LoVo (cell line): Measurements from ENCODE around the gene PLA2G4A.

Experiments used
- DNase-seq: peaks from one replicate; pipeline ENCODE4 v3.0.0-alpha.2; 2016; ENCODE audit warnings: low spot score

PLA2G4A gene

DNA sequence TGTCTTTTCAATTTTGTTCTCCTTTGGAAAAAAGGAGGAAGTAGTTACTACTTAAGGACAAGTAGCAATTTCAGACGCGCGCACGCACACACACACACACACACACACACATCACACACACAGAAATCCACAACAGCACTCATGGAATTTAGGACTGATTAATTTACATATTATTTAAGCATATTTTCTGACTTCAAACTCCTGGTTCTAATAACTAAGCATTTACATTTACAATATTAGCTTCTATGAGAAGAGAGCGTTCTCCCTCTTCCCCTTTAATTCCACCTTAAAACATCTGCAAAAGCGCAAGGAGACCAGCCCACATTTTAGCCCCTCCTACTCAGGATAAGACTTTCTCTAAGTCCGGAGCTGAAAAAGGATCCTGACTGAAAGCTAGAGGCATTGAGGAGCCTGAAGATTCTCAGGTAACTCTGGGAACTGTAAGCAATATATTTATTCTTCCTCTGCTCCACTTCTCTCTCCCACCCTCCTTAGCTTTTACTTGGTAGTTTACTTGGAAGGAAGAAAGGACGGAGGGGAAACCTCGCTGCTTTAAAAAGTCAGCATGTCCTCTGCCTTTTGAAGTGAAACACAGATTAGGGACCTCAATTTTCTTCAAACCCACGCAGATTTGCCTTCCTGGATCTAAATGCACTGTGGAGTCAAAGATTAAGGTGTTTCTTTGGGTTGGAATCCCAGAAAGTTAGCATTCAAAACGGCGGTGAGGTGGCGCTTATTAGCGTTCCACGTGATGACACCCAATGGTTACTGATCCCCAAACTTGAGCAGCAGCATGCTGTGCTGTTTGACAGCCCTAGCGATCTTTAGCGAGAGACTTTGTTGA is at the start of gene PLA2G4A:
PLA2G4A (plus strand) TSS at position 339 of the 844 bp plus-strand sequence. CDS start 25,406 bp downstream, outside the sequence.
- DNase-seq: peak; percentile 61

DNA sequence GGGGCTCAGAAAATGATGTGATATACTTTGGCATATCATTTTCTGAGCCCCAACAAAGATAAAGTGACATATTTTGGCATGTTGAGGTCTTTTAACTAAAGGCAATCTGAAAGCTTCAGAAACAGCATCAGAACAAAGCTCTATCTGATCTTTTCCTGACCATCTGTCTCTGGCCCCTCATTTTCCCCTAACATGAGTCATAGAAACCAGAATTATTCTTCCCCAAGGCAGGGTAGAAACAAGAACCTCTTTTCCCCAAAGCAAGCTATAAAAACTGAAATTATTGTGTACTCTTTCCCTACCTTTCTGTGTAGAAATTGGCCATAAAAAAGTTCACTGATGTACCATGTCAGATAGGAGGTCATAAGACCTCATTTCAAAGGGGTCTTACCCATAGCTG is 48.7 kb upstream of the PLA2G4A start:
- DNase-seq: no peak

DNA sequence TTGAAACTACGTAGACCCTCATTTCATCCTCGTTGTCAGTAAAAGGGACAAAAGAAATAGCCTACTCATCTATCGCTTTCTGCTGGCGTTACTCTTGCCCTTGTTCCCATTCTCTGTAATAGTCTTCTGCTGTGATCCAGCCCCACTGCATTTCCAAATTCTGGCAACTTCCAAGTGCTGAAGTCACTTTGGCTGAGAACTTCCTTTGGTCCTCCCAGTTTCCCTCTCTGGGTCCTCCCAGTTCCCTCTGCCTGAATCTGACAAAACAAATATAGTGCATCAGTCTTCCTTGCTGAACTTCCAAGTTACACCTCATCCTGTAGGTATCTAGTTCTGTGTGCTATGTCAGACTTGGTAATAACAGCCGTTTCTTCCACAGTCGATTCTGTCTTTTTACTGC is 47.0 kb upstream of the PLA2G4A start:
- no peak for DNase-seq

DNA sequence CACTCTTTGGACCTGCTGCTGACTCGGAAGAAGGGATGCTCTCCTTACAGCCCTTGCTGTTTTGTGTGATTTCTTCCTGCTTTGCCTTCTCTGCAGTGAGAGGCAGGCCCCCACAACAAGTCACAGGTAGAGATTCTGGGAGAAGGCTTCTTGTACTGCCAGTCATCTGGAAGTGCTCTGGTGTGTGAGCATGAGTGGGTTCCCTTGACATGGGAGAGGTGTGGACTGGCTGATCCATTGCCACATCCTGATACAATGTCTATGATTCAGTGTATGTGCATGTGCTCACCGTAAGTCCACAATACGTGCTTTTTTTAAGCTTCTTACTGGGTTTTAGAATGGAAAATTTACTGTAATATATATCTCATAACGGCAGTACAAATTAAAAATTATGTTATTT is 46.0 kb upstream of the PLA2G4A start:
- DNase-seq: no peak

DNA sequence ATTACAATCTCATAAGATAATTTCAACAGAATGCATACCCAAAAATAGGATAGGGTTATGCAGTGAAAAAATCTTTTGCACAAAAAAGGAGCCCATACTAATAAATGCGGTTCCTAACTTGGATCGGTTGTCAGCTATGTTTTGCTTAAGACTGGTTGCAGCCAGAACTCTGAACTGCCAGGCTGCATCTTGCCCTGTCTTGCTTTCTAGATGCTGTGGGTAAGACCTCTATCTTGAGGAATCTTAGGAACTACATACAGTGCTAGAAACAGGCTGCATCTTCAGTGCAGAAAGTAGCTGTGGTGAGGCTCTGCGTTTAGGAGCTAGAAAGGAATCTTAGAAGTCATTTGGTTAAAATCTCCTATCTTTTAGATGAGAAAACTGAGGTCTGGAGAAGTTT is 45.6 kb upstream of the PLA2G4A start:
- no peak for DNase-seq

DNA sequence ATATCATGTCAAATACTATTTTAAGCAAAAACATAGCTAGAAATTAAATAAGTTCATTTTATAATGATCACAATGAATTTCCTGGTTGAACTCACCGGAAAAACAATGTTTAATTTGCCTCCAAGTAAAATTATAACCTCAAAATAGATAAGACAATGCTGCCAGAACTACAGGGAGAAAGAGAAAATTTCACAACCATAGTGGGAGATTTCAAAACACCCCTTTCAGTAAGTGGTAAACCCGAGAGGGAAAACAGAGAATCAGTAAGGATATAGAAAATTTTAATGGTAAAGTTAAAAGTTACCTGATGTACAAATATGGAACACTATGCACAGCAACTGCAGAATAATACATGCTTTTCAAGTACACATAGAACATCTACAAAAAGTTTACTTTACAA is 43.2 kb upstream of the PLA2G4A start:
- DNase-seq: no peak

DNA sequence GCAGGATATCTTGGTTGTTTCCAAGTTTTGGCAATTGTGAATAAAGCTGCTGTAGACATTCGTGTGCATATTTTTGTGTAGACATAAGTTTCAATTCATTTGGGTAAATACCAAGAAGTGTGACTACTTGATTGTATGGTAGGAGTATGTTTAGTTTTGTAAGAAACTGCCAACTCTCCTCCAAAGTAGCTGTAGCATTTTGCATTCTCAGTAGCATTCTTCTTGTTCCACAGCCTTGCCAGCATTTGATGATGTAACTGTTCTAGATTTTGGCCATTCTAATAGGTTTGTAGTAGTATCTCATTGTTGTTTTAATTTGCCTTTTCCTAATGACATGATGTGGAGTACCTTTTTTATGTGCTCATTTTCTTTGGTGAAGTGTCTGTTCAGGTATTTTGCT is 38.6 kb upstream of the PLA2G4A start:
- no peak for DNase-seq

DNA sequence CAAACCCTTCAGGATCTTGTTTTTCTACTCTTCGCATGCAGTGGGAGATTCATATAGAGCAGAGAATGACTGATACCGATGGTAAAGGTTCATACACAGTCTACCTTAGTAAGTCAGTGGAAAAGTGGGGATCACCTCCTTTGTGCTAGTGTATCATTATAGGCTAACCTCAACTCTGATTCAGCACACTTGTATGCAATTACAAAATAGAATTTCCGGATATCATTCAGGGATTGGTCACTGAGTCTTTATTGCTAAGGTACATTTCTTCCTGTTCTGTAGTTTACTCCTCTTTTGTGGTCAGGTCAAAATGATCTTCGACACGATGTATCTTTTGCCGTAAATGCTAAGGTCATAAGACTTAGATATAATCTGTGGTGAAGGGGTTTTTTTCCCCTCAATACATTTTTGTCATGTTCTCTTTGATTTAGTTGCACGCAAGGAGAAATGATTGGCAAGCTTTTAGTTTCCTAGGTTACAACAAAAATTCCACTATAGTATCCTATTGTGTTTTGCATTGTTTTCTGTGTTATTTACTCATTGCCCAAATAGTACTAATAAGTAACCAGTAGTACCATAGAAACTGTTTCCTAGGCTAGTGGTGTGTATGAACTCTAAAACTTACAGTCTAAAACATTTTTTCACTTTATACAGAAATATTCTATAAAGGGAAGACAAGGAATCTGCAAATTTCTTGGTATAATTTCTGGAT is 35.7 kb upstream of the PLA2G4A start:
- DNase-seq: no peak

DNA sequence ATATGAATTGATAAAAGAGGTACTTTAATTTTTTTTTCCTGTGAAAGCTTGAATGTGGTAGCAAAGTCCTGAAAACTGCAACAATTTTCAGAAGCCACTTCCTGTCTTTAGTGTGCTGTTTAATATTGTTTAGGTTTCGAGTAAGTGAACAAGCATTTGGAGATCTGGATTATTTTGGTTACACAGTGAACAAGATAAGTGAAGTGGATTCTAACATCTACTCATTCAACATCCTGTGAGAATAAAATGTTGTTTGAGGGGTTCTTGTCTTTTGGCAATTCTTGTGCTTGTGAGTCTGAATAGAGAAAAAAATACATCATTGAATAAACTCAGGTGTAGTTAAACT is 35.2 kb upstream of the PLA2G4A start:
- DNase-seq: no peak

DNA sequence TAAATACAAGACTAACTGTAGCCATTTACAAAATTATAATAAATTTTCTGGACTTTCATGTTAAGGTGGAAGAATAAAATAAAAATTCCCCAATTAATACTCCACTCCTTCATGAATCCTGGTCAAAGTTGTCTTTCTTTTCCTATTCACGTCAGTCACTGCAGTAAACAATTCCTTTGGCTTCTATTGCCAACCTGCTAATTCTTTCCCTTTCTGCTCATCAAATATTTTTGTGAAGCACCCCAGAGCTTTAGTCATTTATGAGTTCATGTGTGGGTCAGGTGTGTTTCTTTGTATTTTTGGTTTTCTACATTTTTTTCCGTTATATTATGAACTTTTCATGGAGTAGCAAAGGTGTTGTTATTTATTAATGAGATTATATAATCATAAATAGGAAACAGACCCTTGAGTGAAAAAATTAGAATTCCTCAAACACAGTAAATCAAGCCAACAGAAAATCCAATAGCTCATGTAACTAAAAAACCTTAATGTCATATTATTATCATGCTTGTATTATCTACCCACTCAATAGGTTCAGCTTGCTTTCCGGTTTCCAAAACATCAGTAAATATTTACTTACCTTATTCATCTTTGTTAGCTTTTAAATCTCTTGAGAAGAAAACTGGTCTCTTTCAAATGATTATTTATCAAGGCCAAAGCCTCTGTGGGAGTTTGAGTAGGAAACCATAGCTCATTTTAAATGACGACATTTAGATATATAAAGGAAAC is 29.6 kb upstream of the PLA2G4A start:
- DNase-seq: no peak

DNA sequence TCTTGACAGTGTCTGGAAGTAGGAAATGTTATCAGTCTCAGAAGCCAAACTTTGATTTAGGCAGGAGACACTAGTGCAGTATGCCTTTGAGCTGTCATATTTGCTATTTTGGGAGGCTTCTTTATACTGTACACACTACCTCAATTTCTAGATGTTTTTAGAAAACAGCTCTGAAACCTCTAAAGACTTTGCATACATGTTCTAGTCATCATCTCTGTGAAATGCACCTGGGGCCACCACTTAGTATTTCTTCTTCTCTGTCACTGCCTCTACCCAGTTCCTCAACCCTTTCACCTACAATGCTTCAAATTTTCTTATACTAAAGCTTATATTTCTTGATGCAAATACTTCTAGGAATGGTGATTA is 29.1 kb upstream of the PLA2G4A start:
- DNase-seq: no peak

DNA sequence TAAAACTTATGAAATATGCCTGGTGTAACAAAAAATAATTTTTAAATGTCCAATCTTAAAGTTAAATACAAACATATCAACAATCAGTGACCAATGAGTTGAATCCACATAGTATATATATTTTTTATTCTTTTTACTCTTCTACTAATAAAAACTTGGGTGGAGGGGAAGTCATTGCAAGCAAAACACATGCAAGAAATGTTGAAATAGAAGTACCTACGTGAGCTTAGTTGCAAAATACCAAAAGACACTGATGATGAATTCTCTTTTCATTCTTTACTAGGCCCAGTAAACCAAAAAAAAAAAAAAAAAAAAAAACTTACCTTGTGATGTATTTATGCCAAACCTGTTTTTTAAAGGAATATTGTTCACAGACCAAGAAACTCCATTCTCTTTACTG is 26.4 kb upstream of the PLA2G4A start:
- no peak for DNase-seq

DNA sequence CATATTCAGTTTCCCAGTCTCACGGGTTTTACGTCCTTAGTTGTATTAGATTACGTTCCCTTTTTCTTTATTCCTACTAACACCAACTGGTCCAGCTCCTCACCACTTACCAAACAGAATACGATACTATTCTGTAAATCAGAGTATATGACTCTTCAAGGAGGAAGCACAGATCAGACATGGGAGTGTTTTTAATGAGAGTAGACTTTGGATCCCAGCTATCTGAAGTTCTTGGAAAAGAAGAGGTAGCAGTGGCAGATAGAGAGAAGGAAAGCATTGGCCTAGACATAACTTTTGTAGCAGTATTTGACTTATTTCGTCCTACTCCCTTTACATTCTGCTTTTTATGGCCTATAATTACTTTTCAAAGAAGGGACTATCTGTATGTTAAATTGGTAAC is 24.1 kb upstream of the PLA2G4A start:
- no peak for DNase-seq

DNA sequence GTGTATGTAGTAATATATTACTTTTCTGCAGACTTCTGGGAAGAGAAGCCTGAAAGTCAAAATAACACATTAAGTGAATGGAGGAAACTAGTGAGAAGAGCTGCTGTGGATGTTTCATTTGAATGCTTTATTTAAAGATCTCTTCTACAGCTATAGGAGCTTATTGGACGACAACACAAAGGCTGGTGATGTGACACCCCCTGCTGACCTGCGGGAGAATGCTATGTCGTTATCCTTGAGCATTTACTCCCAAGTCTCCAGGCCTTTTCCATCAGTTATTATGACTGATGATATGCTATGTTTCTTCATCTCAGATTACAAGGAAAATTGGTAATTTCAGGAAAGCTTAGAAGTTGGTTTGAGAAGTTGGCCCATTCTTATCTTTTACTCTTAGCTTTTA is 22.3 kb upstream of the PLA2G4A start:
- no peak for DNase-seq

DNA sequence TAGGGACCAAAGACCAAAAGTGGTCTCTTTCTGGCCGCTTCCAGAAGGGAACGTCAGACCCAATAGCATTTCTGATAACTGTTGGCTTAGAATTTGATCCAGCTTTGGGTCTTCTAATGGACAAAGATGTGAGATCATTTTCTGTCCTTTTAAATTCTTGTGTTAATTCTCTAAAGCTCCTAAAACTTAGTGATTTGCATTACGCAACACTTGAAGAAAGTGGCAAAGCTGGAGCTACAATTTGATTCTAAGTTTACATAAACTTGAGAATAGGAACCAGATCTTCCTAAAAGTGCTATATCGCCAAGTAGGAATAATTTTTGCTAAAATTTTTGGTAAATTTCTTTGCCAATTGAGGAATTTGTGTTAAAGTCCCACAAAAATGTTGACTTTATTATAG is 21.6 kb upstream of the PLA2G4A start:
- no peak for DNase-seq

DNA sequence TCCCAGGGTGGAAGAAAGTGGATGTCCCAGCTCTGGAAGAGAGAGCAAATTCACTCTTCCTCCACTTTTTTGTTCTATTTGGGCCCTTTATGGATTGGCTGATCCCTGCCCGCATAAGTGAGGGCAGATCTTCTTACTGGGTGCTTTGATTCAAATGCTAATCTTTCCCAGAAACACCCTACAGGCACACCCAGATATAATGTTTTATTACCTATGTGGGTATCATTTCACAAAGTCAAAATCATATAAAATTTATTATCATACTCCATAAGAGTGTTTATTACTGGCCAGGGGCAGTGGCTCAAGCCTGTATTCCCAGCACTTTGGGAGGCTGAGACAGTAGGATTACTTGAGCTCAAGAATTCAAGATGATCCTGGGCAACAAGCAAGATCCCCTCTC is 16.9 kb upstream of the PLA2G4A start:
- DNase-seq: no peak

DNA sequence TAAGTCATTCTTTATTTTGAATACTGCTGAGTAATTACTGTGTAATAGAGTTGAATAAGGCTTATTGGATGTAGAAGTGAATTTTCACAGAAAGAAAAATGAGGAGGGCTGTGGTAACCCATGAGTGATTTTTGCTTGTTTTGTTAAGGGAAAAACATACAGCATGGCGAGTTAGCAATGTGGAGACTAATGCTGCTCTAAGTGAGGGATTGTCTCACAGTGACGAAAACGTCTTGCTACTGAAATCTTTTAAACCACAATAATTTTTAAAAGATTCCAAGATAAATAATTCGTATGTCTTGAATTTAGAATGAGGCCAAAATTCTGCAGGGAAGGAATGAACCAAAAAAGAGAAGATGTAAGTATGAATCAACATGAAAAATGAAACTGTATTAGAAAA is 16.2 kb upstream of the PLA2G4A start:
- no peak for DNase-seq

DNA sequence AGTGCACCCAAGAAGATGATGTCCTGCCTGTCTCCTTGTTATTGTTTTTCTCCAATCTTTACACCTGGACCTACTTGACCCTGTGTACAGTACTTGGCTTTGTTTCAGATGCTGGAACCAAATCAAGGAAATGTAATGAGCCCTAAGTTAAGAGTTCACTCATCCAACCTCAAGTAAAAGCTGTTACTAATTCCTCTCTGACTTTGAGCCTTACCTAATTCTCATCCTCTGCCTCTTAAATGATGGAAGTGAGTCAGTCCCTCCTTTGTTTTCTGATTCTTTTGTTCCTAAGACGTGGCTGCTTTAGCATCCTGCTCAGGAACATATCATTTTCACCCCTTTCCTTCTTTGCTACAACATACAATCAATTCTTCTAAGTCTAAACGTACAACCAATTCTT is 15.3 kb upstream of the PLA2G4A start:
- no peak for DNase-seq

DNA sequence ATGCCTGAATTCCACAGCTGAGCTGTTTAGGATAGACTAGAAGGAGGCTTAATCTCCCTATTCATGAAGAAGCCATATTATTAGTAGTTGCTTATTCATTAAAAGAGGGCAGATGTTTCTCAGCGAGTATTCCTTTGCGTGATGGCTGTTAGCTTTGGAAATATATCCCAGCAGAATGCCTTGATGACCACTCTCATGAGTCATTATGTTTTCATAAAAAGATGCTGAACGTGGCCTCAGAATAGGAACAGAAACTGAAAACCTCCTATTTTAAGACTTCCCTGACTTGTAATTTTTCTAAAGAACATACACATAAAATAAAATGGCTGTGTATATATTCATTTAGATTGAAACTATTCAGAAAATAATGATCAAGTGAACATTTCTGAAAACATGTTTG is 9.6 kb upstream of the PLA2G4A start:
- DNase-seq: no peak

DNA sequence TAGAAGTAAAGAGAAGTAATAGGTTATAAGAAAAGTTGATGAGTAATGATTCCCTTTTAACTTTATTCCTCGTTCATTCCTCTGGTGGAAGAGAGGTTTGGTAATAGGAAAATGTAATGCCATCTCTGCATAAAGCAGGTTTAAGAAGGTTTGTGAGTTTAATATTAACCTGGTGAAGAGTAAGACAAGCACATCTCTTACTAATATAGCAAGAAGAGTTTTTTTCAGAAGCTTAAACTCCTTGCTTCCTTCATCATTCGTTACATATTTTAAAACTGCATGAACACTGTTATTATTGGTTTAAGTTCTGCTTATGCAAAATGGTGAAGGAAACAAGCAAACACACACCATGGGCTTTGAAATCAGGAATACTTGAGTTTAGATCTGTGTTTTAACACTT is 9.2 kb upstream of the PLA2G4A start:
- DNase-seq: no peak

DNA sequence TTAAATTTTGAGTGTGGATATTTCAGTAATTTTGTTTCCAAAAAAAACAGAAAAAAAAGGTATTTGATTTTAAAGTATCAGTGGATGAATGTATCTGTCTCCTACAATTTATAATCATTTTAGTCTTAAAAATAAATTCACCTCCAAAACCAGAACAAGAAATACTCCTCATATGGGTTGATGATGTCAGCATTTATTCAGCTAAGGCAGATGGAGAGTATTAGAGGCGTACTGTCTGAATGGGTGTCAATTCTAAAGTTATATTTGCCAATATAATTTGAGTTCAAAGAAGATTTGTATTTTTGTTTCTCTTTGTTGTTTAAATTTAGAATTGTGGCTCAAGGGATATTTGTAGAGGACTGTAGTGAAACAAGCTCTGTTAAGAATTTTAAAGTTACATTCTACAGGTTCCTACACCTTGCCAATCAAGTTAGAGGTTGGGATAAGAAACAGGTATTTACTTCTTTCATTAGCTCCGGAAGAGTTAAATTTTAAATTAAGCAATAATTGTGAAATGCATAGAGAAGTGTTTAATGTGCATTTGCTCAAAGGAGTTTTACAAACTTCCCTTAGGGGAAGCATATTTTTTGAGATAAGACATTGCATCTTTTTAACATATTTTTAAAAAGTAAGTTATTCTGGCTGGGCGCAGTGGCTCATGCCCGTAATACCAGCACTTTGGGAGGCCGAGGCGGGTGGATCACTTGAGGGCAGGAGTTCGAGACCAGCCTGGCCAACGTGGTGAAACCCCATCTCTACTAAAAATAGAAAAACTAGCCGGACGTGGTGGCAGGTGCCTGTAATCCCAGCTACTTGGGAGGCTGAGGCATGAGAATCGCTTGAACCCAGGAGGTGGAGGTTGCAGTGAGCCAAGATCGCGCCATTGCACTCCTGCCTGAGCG is 1.2 kb downstream of the PLA2G4A start:
- DNase-seq: no peak

DNA sequence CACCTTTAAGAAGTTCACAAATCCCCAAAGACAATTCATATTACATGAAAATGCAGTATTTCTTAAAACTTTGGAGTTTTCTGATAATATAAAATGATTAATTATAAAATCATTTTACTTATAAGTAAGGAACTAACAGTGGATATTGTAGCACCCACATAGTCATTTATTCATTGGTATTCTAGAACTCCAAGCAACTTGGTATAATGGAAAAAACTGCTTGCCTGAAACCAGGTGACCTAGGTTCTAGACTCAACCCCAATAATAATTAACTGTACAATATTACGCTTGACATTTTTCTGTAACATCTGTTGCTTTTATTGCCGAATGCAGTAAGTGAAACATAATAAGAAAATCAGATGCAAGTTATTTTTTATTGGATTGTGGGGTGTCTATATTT is 2.4 kb downstream of the PLA2G4A start:
- DNase-seq: no peak
